Articular chondrocyte of knee joint (primary cell): ENCODE data around the gene PLIN3. TPM values are rescaled to one million over a fixed set of nuclear protein-coding genes. Genes with fewer than 3 reads are reported as not detected.

Experiments
- total RNA-seq: library from RNA; depleted of rRNA; stranded (reverse); fragments of >200 nt; gene quantifications from 2 replicates; pipeline ENCODE4 v1.2.3, GENCODE V29; 2012

PLIN3 gene
- total RNA-seq, result 265 and 328 TPM in 2 replicates

GRCh38 chr19:4867534-4868285 is at the start of gene PLIN3:
PLIN3 (minus strand) TSS chr19:4867667; CDS start chr19:4861394, 6,273 bp downstream.

DNA sequence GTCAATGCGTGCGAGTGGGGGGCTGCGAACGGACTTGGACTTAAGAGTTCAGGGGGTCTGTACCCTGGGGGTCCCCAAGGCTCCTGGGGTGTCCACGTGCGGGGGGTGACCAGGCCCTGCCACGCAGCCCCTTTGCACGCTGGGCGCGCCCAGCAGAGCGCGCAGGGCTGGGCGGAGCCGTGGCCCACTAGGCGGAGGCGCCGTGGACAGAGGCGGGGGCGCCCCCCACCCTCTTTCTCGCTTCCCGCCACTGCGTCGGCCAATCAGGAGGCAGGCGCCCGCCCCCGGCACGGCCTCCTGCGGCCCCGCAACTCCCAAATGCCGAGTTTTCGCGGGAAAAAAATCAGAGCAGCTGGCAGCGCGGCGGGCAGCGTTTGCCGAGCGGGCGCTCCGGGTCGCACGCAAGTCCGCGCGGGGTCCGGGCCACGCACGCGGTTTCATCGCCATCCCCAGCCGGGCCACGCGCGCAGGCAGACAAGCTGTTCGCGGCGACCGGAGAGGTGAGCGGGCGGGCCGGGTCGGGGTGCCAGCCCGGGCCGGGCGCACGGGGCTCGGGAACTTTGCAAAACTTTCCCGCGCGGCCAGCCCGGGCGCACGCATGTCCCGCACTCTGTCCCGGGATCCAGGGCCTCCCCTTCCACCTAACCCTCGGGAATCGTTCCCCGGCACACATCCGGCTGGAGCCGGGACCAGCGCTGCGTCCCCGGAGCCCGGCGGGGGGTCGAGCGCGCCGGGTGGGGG is 41.9 kb upstream of the PLIN3 start, which contains the start of gene UHRF1:
TSS of gene UHRF1 (plus strand) at position 346 of the 741 bp plus-strand sequence. CDS start 1,385 bp downstream, outside the sequence.

GRCh38 chr19:4902796-4903195 is 35.3 kb upstream of the PLIN3 start, which contains the start of gene ARRDC5:
ARRDC5 (minus strand) TSS chr19:4902896; CDS start chr19:4902825, 71 bp downstream.

GRCh38 chr19:4831304-4831978 is 36.0 kb downstream of the PLIN3 start, which contains the start of gene TICAM1:
TICAM1 (minus strand) TSS chr19:4831712; CDS start chr19:4818377, 13,335 bp downstream.

DNA sequence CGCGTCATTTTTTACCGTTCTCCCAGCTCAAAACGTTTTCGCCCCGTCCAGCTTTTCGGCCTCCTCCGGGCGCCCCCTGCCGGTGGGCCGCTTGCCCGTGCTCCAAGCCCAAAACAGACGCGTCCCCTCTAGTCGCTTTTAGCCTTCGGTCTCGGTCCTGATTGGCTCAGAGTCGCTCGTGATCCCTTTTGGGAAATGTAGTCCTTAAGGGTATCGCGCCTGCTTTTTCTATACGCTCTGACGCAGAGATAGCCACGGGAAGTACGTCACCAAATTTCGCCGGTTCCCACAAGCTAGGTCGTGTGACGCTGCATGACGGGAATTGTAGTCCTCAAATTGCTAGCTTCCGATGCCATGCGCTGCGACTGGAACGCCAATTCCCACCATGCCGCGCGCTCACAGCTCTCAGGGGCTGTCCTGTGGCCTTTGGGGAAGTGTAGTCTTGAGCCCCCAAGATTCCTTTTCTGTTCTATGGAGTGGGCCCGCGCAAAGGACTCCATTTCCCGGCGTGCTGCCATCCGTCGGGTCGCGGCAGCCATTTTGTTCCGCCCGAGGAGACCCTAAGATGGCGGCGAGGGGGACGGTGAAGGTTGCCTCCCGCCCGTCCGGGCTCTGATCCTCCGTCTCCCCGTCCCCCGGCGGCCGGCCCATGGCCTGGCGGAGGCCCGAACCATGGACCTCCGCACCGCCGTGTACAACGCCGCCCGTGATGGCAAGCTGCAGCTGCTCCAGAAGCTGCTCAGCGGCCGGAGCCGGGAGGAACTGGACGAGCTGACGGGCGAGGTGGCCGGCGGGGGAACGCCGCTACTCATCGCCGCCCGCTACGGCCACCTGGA is 76.1 kb downstream of the PLIN3 start, which contains the start of gene FEM1A:
TSS of gene FEM1A (plus strand) at position 552 of the 836 bp plus-strand sequence. CDS start at position 673, 121 bp downstream.

Other genes starting within 250 kb of the PLIN3 start
- gene TNFAIP8L1, start 228.2 kb downstream of the PLIN3 start, total RNA-seq, result 1.6 and 1.8 TPM in 2 replicates
- 133 and 176 TPM in 2 replicates for gene MYDGF, start 197.3 kb downstream of the PLIN3 start, total RNA-seq
- gene DPP9, start 143.8 kb downstream of the PLIN3 start, total RNA-seq, result 31.2 and 42.4 TPM in 2 replicates
- 8.4 and 8.5 TPM in 2 replicates for gene FEM1A, start 75.9 kb downstream of the PLIN3 start, total RNA-seq
- 1.7 and 1.8 TPM in 2 replicates for gene TICAM1, start 36.0 kb downstream of the PLIN3 start, total RNA-seq
- gene ARRDC5, start 35.2 kb upstream of the PLIN3 start, total RNA-seq, result 0.11 TPM in 1 of 2 replicates, not detected in the other
- 13.2 and 17.9 TPM in 2 replicates for gene UHRF1, start 41.8 kb upstream of the PLIN3 start, total RNA-seq
- 21.2 and 23.6 TPM in 2 replicates for gene KDM4B, start 101.4 kb upstream of the PLIN3 start, total RNA-seq